GM18519 (cell line): ENCODE data around the gene PIK3CA.
A peak's percentile ranks its signal among the peaks of the same experiment; 100 is the strongest.
"Not testable (repeated sequence)": the region's sequence is repeated elsewhere in the genome, so short reads cannot be mapped to it uniquely, and the experiment has no call there.

Experiments used
- ATAC-seq: cut with Tn5 transposase; IDR thresholded peaks from one replicate; pipeline ENCODE4 v1.9.1; 2021; ENCODE audit warnings: mild to moderate bottlenecking, moderate library complexity; ENCODE audit not compliant: unreplicated experiment, low FRiP score

PIK3CA gene

DNA sequence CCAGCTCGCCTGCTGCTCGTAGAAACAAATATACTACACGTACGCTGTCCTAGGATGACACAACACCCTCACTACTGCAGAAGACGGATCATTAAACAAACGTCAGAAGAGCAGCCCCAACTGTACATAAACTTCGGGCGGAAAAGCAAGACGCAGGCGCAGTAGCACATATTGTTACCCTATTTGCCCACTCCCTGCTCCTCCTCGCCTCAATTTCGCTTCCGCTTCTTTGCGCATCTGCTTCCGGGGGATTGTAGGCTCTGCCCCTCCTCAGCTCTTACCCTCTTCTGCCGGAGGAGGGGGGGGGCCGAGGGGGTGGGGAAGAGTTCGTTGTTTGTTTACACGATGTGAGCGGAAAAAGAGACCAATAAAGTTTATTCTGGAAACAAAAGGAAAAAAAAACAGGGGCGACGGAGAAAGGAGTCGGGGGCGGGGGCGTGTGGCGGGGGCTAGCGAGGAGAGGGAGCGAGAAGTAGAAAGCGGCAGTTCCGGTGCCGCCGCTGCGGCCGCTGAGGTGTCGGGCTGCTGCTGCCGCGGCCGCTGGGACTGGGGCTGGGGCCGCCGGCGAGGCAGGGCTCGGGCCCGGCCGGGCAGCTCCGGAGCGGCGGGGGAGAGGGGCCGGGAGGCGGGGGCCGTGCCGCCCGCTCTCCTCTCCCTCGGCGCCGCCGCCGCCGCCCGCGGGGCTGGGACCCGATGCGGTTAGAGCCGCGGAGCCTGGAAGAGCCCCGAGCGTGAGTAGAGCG, at the start of gene PIK3CA:
TSS of gene PIK3CA (plus strand) at position 485 of the 743 bp plus-strand sequence. CDS start 50,469 bp downstream, outside the sequence.
- peak; percentile 60 for ATAC-seq

GRCh38 chr3:179098388-179099077, 49.6 kb upstream of the PIK3CA start:
- no peak for ATAC-seq

DNA sequence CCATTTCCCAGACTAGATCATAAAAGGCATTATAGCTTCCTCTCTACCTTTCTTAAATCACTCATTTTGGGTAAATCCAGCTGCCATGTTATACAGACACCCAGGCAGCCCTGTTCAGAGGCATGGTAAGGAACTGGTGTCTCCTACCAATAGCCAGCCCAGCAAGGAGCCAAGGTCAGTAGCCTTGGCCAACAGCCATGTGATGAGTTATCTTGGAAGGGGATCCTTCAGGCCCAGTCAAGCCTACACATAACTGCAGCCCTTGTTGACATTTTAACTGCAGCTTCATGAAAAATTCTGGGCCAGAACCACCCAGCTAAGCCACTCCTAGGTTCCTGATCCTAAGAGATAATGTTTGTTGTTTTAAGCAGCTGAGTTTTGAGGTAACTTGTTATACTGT, 47.5 kb upstream of the PIK3CA start:
- no peak for ATAC-seq

DNA sequence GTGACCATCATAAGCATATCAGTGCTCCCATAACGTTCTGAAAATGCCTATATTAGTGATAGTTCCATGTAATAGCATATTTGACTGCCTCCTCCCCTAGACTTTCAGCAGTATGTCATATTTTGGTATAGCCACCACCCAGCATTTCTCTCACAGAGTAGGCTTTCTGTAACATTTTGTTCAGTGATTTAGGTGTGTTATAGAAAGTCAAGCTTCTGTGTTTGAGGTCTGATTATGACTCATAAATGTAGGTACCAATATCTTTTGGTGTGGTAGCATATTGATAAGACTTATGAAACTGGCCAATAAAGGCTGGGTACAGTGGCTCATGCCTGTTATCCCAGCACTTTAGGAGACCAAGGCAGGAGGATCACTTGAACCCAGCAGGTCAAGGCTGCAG, 42.3 kb upstream of the PIK3CA start:
- no peak for ATAC-seq

GRCh38 chr3:179107617-179108016, 40.5 kb upstream of the PIK3CA start:
- no peak for ATAC-seq

- ATAC-seq, result no peak
Measured at GRCh38 chr3:179108086-179108485, 40.1 kb upstream of the PIK3CA start.

GRCh38 chr3:179113903-179114302, 34.3 kb upstream of the PIK3CA start:
- no peak for ATAC-seq

- not testable (repeated sequence) for ATAC-seq
Measured at GRCh38 chr3:179115444-179115843, 32.7 kb upstream of the PIK3CA start.

GRCh38 chr3:179116816-179117215, 31.3 kb upstream of the PIK3CA start:
- no peak for ATAC-seq

- ATAC-seq, result not testable (repeated sequence)
Measured at GRCh38 chr3:179132191-179132890, 15.8 kb upstream of the PIK3CA start.

- ATAC-seq, result no peak
Measured at GRCh38 chr3:179133575-179133974, 14.6 kb upstream of the PIK3CA start.

DNA sequence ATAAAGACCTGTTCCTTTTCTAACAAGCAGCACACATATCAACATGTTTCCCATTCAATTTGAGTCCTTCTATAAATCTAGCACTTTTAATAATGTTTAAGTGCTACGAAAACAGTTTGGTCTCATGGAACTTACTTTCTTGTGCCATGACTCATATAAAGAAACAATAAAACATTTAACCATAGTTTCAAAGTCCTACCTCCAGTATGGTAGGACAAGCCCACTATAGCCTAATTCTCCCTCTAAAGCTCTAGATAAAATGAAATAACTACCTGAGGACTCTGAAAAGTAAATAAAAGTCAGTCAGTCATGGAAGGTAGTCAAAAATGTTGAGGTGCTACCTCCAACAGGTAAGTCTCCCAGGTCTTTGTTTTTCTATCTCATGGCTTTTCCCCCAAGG, 12.0 kb upstream of the PIK3CA start:
- ATAC-seq, result no peak

- no peak for ATAC-seq
Measured at GRCh38 chr3:179141890-179142289, 6.3 kb upstream of the PIK3CA start.

- ATAC-seq, result peak; percentile 29
Measured at GRCh38 chr3:179146911-179147513, 1.1 kb upstream of the PIK3CA start.

- ATAC-seq, result no peak
Measured at GRCh38 chr3:179147514-179147872, 664 bp upstream of the PIK3CA start.

DNA sequence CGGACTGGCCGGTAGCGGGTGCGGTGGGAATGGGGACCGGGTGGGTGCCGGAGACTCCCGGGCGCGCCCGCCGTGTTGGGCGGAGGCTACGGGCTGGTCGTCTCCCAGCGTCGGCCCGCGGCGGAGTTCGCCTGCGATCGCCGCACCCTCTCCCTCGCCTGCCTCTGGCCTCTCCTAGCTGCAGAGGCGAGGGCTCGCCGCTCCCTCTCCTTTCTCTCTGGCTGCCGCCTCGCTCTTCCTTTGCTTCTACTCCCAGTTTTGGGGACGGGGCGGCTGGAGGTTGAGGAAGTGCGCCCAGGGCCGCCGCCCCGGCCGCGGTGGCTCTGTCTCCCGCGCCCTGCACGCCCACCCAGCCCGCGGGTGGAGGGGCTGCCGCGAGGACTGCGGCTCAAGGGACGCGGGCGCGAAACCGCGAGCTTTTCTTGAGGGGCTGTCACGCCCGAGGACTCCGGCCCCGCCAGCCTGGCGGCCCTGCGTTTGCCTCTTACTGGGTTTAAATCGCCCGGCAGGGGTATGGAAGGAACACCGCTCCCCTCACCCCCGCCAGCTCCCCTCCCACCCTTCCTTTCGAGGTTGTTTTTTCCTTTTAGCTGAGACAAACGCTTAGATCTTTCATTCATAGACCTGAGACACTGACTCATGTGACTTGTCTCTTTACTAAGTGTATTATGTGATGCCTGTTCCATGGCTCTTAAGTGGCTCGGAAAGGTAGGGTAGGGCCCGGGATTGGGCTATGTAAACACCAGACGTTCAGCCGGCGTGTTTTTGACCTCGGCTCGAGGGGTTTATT, 654 bp downstream of the PIK3CA start:
- ATAC-seq, result peak; percentile 13

- ATAC-seq, result no peak
Measured at GRCh38 chr3:179149406-179149867, 1.3 kb downstream of the PIK3CA start.

GRCh38 chr3:179149951-179150350, 1.8 kb downstream of the PIK3CA start:
- ATAC-seq, result no peak

- ATAC-seq, result no peak
Measured at GRCh38 chr3:179150610-179151009, 2.5 kb downstream of the PIK3CA start.

GRCh38 chr3:179151474-179151873, 3.3 kb downstream of the PIK3CA start:
- no peak for ATAC-seq
